ENCODE results near the gene HSF2. TPM values are rescaled to one million over a fixed set of nuclear protein-coding genes. Genes with fewer than 3 reads are reported as not detected.

The HSF2 gene
- total and polyA plus RNA-seq, 10 of the 15 experiments (the other 5 are each of a cell fraction or from before 2014, with no cell fraction given) = 9.5 to 38.3 (median 16.8) TPM

DNA sequence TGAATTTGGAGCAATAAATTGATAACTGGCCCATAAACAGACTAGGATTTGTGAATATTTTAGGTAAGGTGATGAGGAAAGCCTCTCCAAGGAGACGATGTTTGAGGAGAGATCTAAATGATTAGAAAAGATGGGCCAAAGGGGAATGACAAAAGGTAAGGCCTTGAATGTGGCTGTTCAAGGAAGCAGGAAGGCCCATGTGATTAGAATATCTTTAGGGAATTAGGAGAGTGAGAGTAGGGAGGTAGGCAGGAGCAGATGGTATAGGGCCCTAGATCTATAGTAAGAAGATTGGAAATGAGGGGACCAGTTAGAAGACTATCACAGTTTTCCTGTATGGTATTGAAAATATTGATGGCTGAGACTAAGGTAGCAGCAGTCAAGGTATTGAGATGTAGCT lies 6.7 kb downstream of the HSF2 start (continued):
- TF ChIP-seq RUNX3 (IDR thresholded peaks at IDR 0.05; ENCODE audit: low read length) = no peak
- TF ChIP-seq ZNF207 (IDR thresholded peaks at IDR 0.05; ENCODE audit: borderline replicate concordance) = no peak
- TF ChIP-seq EED (IDR thresholded peaks at IDR 0.05; ENCODE audit: low read depth) = no peak
- TF ChIP-seq, protein P1, sequence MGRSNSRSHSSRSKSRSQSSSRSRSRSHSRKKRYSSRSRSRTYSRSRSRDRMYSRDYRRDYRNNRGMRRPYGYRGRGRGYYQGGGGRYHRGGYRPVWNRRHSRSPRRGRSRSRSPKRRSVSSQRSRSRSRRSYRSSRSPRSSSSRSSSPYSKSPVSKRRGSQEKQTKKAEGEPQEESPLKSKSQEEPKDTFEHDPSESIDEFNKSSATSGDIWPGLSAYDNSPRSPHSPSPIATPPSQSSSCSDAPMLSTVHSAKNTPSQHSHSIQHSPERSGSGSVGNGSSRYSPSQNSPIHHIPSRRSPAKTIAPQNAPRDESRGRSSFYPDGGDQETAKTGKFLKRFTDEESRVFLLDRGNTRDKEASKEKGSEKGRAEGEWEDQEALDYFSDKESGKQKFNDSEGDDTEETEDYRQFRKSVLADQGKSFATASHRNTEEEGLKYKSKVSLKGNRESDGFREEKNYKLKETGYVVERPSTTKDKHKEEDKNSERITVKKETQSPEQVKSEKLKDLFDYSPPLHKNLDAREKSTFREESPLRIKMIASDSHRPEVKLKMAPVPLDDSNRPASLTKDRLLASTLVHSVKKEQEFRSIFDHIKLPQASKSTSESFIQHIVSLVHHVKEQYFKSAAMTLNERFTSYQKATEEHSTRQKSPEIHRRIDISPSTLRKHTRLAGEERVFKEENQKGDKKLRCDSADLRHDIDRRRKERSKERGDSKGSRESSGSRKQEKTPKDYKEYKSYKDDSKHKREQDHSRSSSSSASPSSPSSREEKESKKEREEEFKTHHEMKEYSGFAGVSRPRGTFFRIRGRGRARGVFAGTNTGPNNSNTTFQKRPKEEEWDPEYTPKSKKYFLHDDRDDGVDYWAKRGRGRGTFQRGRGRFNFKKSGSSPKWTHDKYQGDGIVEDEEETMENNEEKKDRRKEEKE (IDR thresholded peaks at IDR 0.05) = no peak
- no peak for TF ChIP-seq ASH2L (IDR thresholded peaks at IDR 0.05; ENCODE audit: borderline replicate concordance, low read depth)
- no peak for TF ChIP-seq CBFB (IDR thresholded peaks at IDR 0.05; ENCODE audit: low read depth)
- no peak for TF ChIP-seq STAT3 (IDR thresholded peaks at IDR 0.05; ENCODE audit: low read depth, low read length)

DNA sequence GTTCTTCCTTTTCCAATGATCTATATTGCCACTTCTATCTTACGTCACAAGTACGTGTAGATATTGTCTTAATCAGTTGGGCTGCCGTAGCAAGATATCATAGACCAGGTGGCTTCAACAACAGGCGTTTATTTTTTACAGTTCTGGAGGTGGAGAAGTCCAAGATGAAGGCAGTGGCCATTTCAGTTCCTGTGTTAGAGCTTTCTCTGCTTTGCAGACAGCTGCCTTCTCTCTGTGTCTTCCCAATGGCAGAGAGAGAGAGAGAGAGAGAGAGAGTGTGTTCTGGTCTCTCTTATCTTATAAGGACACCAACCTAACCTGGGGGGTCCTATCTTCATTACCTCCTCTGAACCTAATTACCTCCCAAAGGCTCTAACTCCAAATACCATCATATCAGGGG lies 8.3 kb downstream of the HSF2 start:
- Histone ChIP-seq H3K9ac (ENCODE audit: control insufficient read depth, insufficient read depth, low read length) (no peak overlapping the region), H2AFZ (ENCODE audit: control insufficient read depth, low read depth, low read length) (no peak overlapping the region), H3K27me3 (replicated peaks in 1 of 2; ENCODE audit: control insufficient read depth in 2 of 2, insufficient read depth in 2 of 2, low read length in 1 of 2) (no peaks in the 10 kb centered on the region), H3K36me3 (ENCODE audit: control insufficient read depth in 2 of 2, insufficient read depth in 2 of 2, low read length in 1 of 2) (no peaks in the 10 kb centered on the region; a peak in 1 of 4 replicates), H3K27ac (ENCODE audit: control insufficient read depth, insufficient read depth) (no peak overlapping the region), H3K79me2 (ENCODE audit: control insufficient read depth, insufficient read depth, low read length) (peaks cover 20% of the 10 kb centered on the region), H4K20me1 (ENCODE audit: control insufficient read depth, insufficient read depth) (no peaks in the 10 kb centered on the region), H3K4me2 (ENCODE audit: control insufficient read depth, insufficient read depth) (no peak overlapping the region), H3K9me3 (replicated peaks; ENCODE audit: control insufficient read depth, insufficient read depth, low read length) (no peaks in the 10 kb centered on the region), H3K4me1 (ENCODE audit: control insufficient read depth, insufficient read depth, low read length) (no peaks in the 10 kb centered on the region), H3K4me3 (no peak overlapping the region)
- ChIA-PET RAD21 (ENCODE audit: unreplicated experiment) (interaction anchor here (1.0 kb wide), 1 partner anchor 203 kb away, joined by 3 read pairs; the partner anchor contains the start of gene PKIB), SMC1A (ENCODE audit: uncharacterized antibody, unreplicated experiment) (interaction anchor here (1.2 kb wide), 1 partner anchor 16 kb away, joined by 3 read pairs; no protein-coding TSS in a partner anchor), POLR2A (interaction anchor here (0.7 to 1.9 kb wide), 2 partner anchors 8 to 246 kb away, joined by 3 to 4 read pairs; partner anchors contain the start of gene HSF2), CTCF (interaction anchor here (1.1 to 1.9 kb wide), 3 partner anchors 8 to 16 kb away, joined by 3 to 5 read pairs (median 4); partner anchors contain the start of gene HSF2)
- DNase-seq (ENCODE audit: low read depth, low spot score) (no peak), FAIRE-seq (no peak), ATAC-seq (no peak)
- WGBS (ENCODE audit: insufficient coverage, insufficient replicate concordance, low lambda C conversion rate, missing lambda C conversion rate) = 73% methylated on average over 4 of the region's 4 CpGs
- intact Hi-C loops (cut with micrococcal nuclease; ENCODE audit: unreplicated experiment) = no loop called here
- no TSS peak for BruUV-seq (replicated peaks)
- in situ Hi-C loops (cut with MboI) = no loop called here
- TF ChIP-seq CHD4 (IDR thresholded peaks at IDR 0.05) (no peak), ETV6 (conservative IDR thresholded peaks at IDR 0.05 in 1 of 2, IDR thresholded peaks at IDR 0.05 in 1 of 2; ENCODE audit: borderline replicate concordance in 1 of 2, low read depth in 1 of 2) (no peak), WRNIP1 (IDR thresholded peaks at IDR 0.05; ENCODE audit: borderline replicate concordance, low read depth, low read length) (no peak), CBX3 (IDR thresholded peaks at IDR 0.05; ENCODE audit: borderline replicate concordance, low read depth) (no peak), SIX5 (IDR thresholded peaks at IDR 0.05; ENCODE audit: low read depth, low read length, severe bottlenecking) (no peak), TAF1 (IDR thresholded peaks at IDR 0.05; ENCODE audit: borderline replicate concordance, low read depth, low read length) (no peak), PAX8 (IDR thresholded peaks at IDR 0.05) (no peak)
- TF ChIP-seq, protein P1 (IDR thresholded peaks at IDR 0.05) = no peak
- TF ChIP-seq, protein P2, sequence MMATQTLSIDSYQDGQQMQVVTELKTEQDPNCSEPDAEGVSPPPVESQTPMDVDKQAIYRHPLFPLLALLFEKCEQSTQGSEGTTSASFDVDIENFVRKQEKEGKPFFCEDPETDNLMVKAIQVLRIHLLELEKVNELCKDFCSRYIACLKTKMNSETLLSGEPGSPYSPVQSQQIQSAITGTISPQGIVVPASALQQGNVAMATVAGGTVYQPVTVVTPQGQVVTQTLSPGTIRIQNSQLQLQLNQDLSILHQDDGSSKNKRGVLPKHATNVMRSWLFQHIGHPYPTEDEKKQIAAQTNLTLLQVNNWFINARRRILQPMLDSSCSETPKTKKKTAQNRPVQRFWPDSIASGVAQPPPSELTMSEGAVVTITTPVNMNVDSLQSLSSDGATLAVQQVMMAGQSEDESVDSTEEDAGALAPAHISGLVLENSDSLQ (IDR thresholded peaks at IDR 0.05) = no peak
